A549 (cell line): ENCODE data around the gene SORCS2.

Source experiments
- MAX ChIP-seq: IDR thresholded peaks from 2 replicates; pipeline ENCODE4 v1.6.1; 2012
- RAD21 ChIP-seq, 2 experiments: fragments of >200 bp in 1 of 2; sonication (Bioruptor Twin) in 1 of 2; formaldehyde crosslinking in 1 of 2; IDR thresholded peaks in 1 of 2; conservative IDR thresholded peaks in 1 of 2; 2 replicates in 1 of 2; 3 replicates in 1 of 2; pipeline ENCODE4 v1.6.1; 2012 to 2018; ENCODE audit warnings: inconsistent platforms in 1 of 2

DNA sequence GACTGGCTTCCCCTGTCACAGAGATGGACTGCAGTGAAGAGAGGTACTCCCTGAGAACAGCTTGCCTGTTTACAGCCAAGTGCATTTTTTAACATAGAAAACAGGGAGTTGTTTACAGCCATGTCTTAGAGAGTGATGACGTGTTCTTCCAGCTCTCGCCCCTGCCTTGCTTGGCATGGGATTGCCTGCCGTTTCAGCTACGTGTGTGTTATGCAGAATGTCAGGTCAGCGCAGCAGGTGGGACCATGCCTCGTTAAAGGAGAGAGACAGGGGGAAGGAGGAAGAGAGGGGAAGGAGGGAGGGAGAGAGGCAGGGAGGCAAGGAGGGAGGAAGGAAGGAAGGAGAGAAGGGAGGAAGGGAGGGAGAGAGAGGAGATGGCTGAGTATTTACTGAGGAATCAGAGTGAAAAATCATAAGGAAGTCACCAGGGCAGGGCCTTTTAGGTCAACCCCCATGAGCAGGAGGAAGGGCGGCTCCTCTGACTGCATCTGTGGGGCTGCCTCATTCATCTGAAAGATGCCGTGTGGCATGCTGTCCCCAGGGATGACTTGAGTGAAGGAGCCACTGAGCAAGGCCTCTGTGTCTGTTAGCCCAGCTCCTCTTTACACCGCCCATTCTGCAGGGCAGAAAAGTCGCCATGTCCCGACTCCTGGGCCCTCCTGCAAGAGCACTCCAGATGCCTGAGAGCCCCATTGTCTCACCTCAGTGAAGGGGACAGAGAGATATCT, 382.1 kb downstream of the SORCS2 start:
- TF ChIP-seq MAX, result no peak
- no peak for TF ChIP-seq RAD21 (conservative IDR thresholded peaks at IDR 0.05 in 1 of 2, IDR thresholded peaks at IDR 0.05 in 1 of 2)
